H1 (cell line): Measurements from ENCODE around the gene SLC35B4. TPM values are rescaled to one million over a fixed set of nuclear protein-coding genes. Genes with fewer than 3 reads are reported as not detected.

ENCODE experiments used
- CTCF ChIA-PET: fragments of 300-600 bp; sonication (Branson Sonifier 250); formaldehyde crosslinking; loops from one replicate; lab custom pipeline; 2021; ENCODE audit not compliant: partially characterized antibody; lab: Charles Lee
- POLR2A ChIA-PET: fragments of 300-600 bp; sonication (Branson Sonifier 250); formaldehyde crosslinking; loops from one replicate; lab custom pipeline; 2021; ENCODE audit warnings: inconsistent platforms; ENCODE audit not compliant: partially characterized antibody; lab: Charles Lee
- DNase-seq, 2 experiments: peaks; one replicate each; pipeline versions ENCODE4 v3.0.0 to v3.0.0-alpha.2; 2010 to 2022; ENCODE audit warnings: low spot score in 2 of 2, low read depth in 1 of 2, mixed read lengths in 1 of 2
- FAIRE-seq: peaks from 2 replicates; lab custom pipeline; 2011; peaks lifted over from hg19 to GRCh38; lab: Jason Lieb, UNC
- H2AFZ ChIP-seq: 2 replicates; pipeline ENCODE4 v1.8.1; 2012; ENCODE audit warnings: low read length, inconsistent platforms
- H2AK5ac ChIP-seq: 2 replicates; pipeline ENCODE4 v1.6.1; 2013; ENCODE audit warnings: low read depth, low read length
- H2BK120ac ChIP-seq: replicated peaks from 2 replicates; pipeline ENCODE3; 2013; ENCODE audit warnings: low read depth, low read length, inconsistent platforms
- H2BK12ac ChIP-seq: 2 replicates; pipeline ENCODE4 v1.6.1; 2013; ENCODE audit warnings: low read depth, low read length
- H2BK15ac ChIP-seq: 2 replicates; pipeline ENCODE4 v1.6.1; 2013; ENCODE audit warnings: low read length
- H2BK20ac ChIP-seq: 2 replicates; pipeline ENCODE4 v1.6.1; 2013; ENCODE audit warnings: low read length
- H2BK5ac ChIP-seq: 2 replicates; pipeline ENCODE4 v1.6.1; 2013; ENCODE audit warnings: low read depth, low read length
- H3K14ac ChIP-seq: 2 replicates; pipeline ENCODE4 v1.6.1; 2013; ENCODE audit warnings: inconsistent platforms; ENCODE audit not compliant: insufficient read length
- H3K18ac ChIP-seq: 2 replicates; pipeline ENCODE4 v1.6.1; 2013; ENCODE audit warnings: low read length; ENCODE audit errors: extremely low read depth
- H3K23ac ChIP-seq: 2 replicates; pipeline ENCODE4 v1.6.1; 2013; ENCODE audit warnings: inconsistent platforms; ENCODE audit not compliant: insufficient read length
- H3K23me2 ChIP-seq: 2 replicates; pipeline ENCODE4 v1.6.1; 2013; ENCODE audit warnings: low read depth, low read length
- H3K27ac ChIP-seq: 2 replicates; pipeline ENCODE4 v1.6.1; 2011; ENCODE audit warnings: low read depth, low read length, inconsistent platforms
- H3K27me3 ChIP-seq, 4 experiments: replicated peaks in 1 of 4; 1 replicate in 1 of 4; 2 replicates in 3 of 4; pipeline versions ENCODE4 v1.6.1 to v1.8.1; 2011 to 2013; ENCODE audit warnings: low read length in 3 of 4, mild to moderate bottlenecking in 3 of 4, inconsistent platforms in 2 of 4, mixed read lengths in 2 of 4, moderate library complexity in 1 of 4; ENCODE audit not compliant: control insufficient read depth in 3 of 4, insufficient read depth in 3 of 4; ENCODE audit errors: extremely low read depth in 1 of 4
- H3K36me3 ChIP-seq, 4 experiments: 2 replicates each; pipeline versions ENCODE4 v1.6.1 to v1.8.1; 2011 to 2013; ENCODE audit warnings: mild to moderate bottlenecking in 4 of 4, low read length in 3 of 4, moderate library complexity in 2 of 4, control low read depth in 1 of 4, inconsistent platforms in 1 of 4; ENCODE audit not compliant: insufficient read depth in 4 of 4, control insufficient read depth in 2 of 4
- H3K4ac ChIP-seq: replicated peaks from 2 replicates; pipeline ENCODE3; 2013; ENCODE audit warnings: low read length, low read depth, mixed read lengths, inconsistent platforms; ENCODE audit not compliant: insufficient read length
- H3K4me1 ChIP-seq, 4 experiments: replicated peaks in 1 of 4; 1 replicate in 1 of 4; 2 replicates in 3 of 4; pipeline versions ENCODE4 v1.6.1 to v1.8.1; 2011 to 2013; ENCODE audit warnings: low read length in 3 of 4, inconsistent platforms in 2 of 4, mixed read lengths in 1 of 4; ENCODE audit not compliant: insufficient read depth in 4 of 4, control insufficient read depth in 3 of 4
- H3K4me2 ChIP-seq, 2 experiments: 2 replicates each; pipeline versions ENCODE4 v1.6.1 to v1.8.1; 2011 to 2013; ENCODE audit warnings: low read depth in 2 of 2, low read length in 2 of 2, control low read depth in 1 of 2, inconsistent platforms in 1 of 2, mild to moderate bottlenecking in 1 of 2; ENCODE audit not compliant: insufficient read depth in 1 of 2
- H3K4me3 ChIP-seq, 4 experiments: fragments of 200-600, 300-600 bp in 1 of 4; sonication (generic), shearing (Covaris generic), sonication (Bioruptor Twin) in 1 of 4; 2 replicates each; pipeline versions ENCODE4 v1.5.1 to v1.8.1; 2011 to 2016; ENCODE audit warnings: low read length in 4 of 4, low read depth in 3 of 4, control low read depth in 2 of 4, inconsistent platforms in 2 of 4, mild to moderate bottlenecking in 2 of 4, mixed read lengths in 1 of 4, moderate library complexity in 1 of 4; ENCODE audit not compliant: insufficient read depth in 2 of 4; ENCODE audit errors: extremely low read depth in 1 of 4
- H3K56ac ChIP-seq: replicated peaks from 2 replicates; pipeline ENCODE3; 2013; ENCODE audit warnings: low read depth, mild to moderate bottlenecking, mixed read lengths, low read length, inconsistent platforms; ENCODE audit not compliant: insufficient read length
- H3K79me1 ChIP-seq: 2 replicates; pipeline ENCODE4 v1.6.1; 2013; ENCODE audit warnings: low read depth, low read length, control low read depth
- H3K79me2 ChIP-seq, 2 experiments: 2 replicates each; pipeline versions ENCODE4 v1.6.1 to v1.8.1; 2012 to 2013; ENCODE audit warnings: low read length in 2 of 2, mild to moderate bottlenecking in 2 of 2, inconsistent platforms in 1 of 2; ENCODE audit not compliant: insufficient read depth in 2 of 2, control insufficient read depth in 1 of 2
- H3K9ac ChIP-seq, 4 experiments: replicated peaks in 1 of 4; 1 replicate in 1 of 4; 2 replicates in 3 of 4; pipeline versions ENCODE4 v1.6.1 to v1.8.1; 2011 to 2013; ENCODE audit warnings: low read depth in 3 of 4, low read length in 3 of 4, control low read depth in 2 of 4, mild to moderate bottlenecking in 2 of 4, moderate library complexity in 2 of 4, inconsistent platforms in 1 of 4; ENCODE audit errors: extremely low read depth in 1 of 4
- H3K9me3 ChIP-seq, 2 experiments: 2 replicates each; pipeline versions ENCODE4 v1.6.1 to v1.8.1; 2012 to 2013; ENCODE audit warnings: mild to moderate bottlenecking in 2 of 2, moderate library complexity in 2 of 2, control low read depth in 1 of 2, inconsistent platforms in 1 of 2, low read depth in 1 of 2, low read length in 1 of 2, mixed read lengths in 1 of 2; ENCODE audit not compliant: insufficient read depth in 2 of 2
- H4K20me1 ChIP-seq, 2 experiments: replicated peaks in 1 of 2; 2 replicates each; pipeline versions ENCODE3 to v1.8.1; 2011 to 2013; ENCODE audit warnings: inconsistent platforms in 2 of 2, low read length in 2 of 2, mild to moderate bottlenecking in 1 of 2; ENCODE audit not compliant: insufficient read depth in 2 of 2, control insufficient read depth in 1 of 2
- H4K5ac ChIP-seq: 2 replicates; pipeline ENCODE4 v1.6.1; 2013; ENCODE audit warnings: low read length, low read depth, mixed read lengths, inconsistent platforms; ENCODE audit not compliant: insufficient read length
- H4K8ac ChIP-seq: 2 replicates; pipeline ENCODE4 v1.8.0; 2013; ENCODE audit warnings: mild to moderate bottlenecking, moderate library complexity, low read length, inconsistent platforms; ENCODE audit not compliant: insufficient read depth; ENCODE audit errors: extremely low read depth
- H4K91ac ChIP-seq: replicated peaks from 2 replicates; pipeline ENCODE3; 2013; ENCODE audit warnings: low read length, mixed read lengths, inconsistent platforms; ENCODE audit not compliant: insufficient read length
- EP300 ChIP-seq, 2 experiments: IDR thresholded peaks; 1 replicate in 1 of 2; 2 replicates in 1 of 2; pipeline ENCODE4 v1.6.1; 2011 to 2012; ENCODE audit warnings: low read depth in 2 of 2, low read length in 2 of 2, mild to moderate bottlenecking in 2 of 2, borderline replicate concordance in 1 of 2, inconsistent platforms in 1 of 2, moderate library complexity in 1 of 2
- FOSL1 ChIP-seq: IDR thresholded peaks from 2 replicates; pipeline ENCODE4 v1.6.1; 2011; ENCODE audit warnings: mild to moderate bottlenecking, low read depth, low read length, moderate library complexity; ENCODE audit not compliant: insufficient read depth
- JUN ChIP-seq: IDR thresholded peaks from 2 replicates; pipeline ENCODE4 v1.6.1; 2011; ENCODE audit warnings: low read depth, mild to moderate bottlenecking, improper control_type of control experiment, low read length
- MAFK ChIP-seq: IDR thresholded peaks from 2 replicates; pipeline ENCODE4 v1.6.1; 2012; ENCODE audit warnings: low read depth, mild to moderate bottlenecking, improper control_type of control experiment, low read length
- PHF8 ChIP-seq: fragments of 200-600 bp; sonication (generic); conservative IDR thresholded peaks from 2 replicates; pipeline ENCODE4 v1.7.1; 2012; ENCODE audit warnings: low read depth, mild to moderate bottlenecking, inconsistent platforms, low read length, moderate library complexity
- RBBP5 ChIP-seq: IDR thresholded peaks from 2 replicates; pipeline ENCODE4 v1.7.1; 2012; ENCODE audit warnings: low read depth, mild to moderate bottlenecking, inconsistent platforms, low read length, moderate library complexity, borderline replicate concordance
- SIRT6 ChIP-seq: IDR thresholded peaks from one replicate; pipeline ENCODE4 v1.7.1; 2012; ENCODE audit warnings: low read length, inconsistent platforms
- SIX5 ChIP-seq: IDR thresholded peaks from 2 replicates; pipeline ENCODE4 v1.6.1; 2011; ENCODE audit warnings: mild to moderate bottlenecking, low read depth, low read length
- USF2 ChIP-seq: IDR thresholded peaks from 2 replicates; pipeline ENCODE4 v1.6.1; 2011; ENCODE audit warnings: low read length, improper control_type of control experiment
- whole genome bisulfite sequencing, 2 experiments: shearing (Covaris generic) in 1 of 2; methylation state at CpG; one replicate each; pipeline versions ENCODE4 v1.1.6 to v1.1.7; 2013 to 2015; ENCODE audit warnings: low lambda C conversion rate in 2 of 2, mixed read lengths in 2 of 2, inconsistent platforms in 1 of 2, low coverage in 1 of 2, missing lambda C conversion rate in 1 of 2; ENCODE audit not compliant: insufficient replicate concordance in 2 of 2, insufficient coverage in 1 of 2, insufficient read length in 1 of 2; ENCODE audit errors: extremely low coverage in 1 of 2, missing lambda C conversion rate in 1 of 2; 5-methylcytosine and 5-hydroxymethylcytosine counted together
- polyA plus RNA-seq, 7 experiments: library from polyadenylated mRNA; depleted of rRNA in 3 of 7; stranded (reverse) in 5 of 7; unstranded in 2 of 7; fragments of >200 nt in 5 of 7; fragments of 200-250 nt in 2 of 7; gene quantifications; 1 replicate in 5 of 7; 2 replicates in 1 of 7; 4 replicates in 1 of 7; pipeline versions ENCODE4 v1.2.1 to v1.2.3, GENCODE V29; 2011 to 2013; ENCODE audit warnings: missing spikeins in 2 of 7, mixed read lengths in 2 of 7
- total RNA-seq: library from RNA; stranded (reverse); fragmentation: NEBNext Ultra II Directional; extraction: Animal tissue kit (Norgen Biotek cat#: 25700); gene quantifications from 2 replicates; pipeline ENCODE4 v1.2.1, GENCODE V29; 2021
- TF ChIP-seq, protein P1 (sequence below): IDR thresholded peaks from 2 replicates; pipeline ENCODE4 v1.6.1; 2012; ENCODE audit warnings: inconsistent platforms

The SLC35B4 gene
- total and polyA plus RNA-seq, 2 of the 8 experiments (the other 6 are each of a cell fraction or from before 2014, with no cell fraction given), result 28.9 to 34.6 TPM

GRCh38 chr7:134262322-134262721 is 54.4 kb downstream of the SLC35B4 start:
- H3K4me2 ChIP-seq, result no peak overlapping the region
- no peak overlapping the region for H3K14ac ChIP-seq
- no peaks in the 10 kb centered on the region for H3K23me2 ChIP-seq
- no peaks in the 10 kb centered on the region for H3K27me3 ChIP-seq
- H2BK12ac ChIP-seq, result no peak overlapping the region
- no peaks in the 10 kb centered on the region for H3K4me1 ChIP-seq
- no peak overlapping the region for H2BK15ac ChIP-seq
- H3K23ac ChIP-seq, result no peak overlapping the region
- no peak overlapping the region for H3K9ac ChIP-seq
- TF ChIP-seq FOSL1, result no peak
- TF ChIP-seq SIRT6, result no peak
- TF ChIP-seq EP300 (IDR thresholded peaks at IDR 0.05; ENCODE audit: borderline replicate concordance in 1 of 2, low read depth in 2 of 2, low read length in 2 of 2), result no peak
- TF ChIP-seq SIX5, result no peak
- TF ChIP-seq PHF8, result no peak
- TF ChIP-seq RBBP5, result no peak
- TF ChIP-seq MAFK, result no peak
- TF ChIP-seq USF2, result no peak
- TF ChIP-seq, protein P1, sequence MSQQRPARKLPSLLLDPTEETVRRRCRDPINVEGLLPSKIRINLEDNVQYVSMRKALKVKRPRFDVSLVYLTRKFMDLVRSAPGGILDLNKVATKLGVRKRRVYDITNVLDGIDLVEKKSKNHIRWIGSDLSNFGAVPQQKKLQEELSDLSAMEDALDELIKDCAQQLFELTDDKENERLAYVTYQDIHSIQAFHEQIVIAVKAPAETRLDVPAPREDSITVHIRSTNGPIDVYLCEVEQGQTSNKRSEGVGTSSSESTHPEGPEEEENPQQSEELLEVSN, result no peak
- no peak for TF ChIP-seq JUN
- no peak overlapping the region for H3K18ac ChIP-seq
- H2AFZ ChIP-seq, result no peak overlapping the region
- H4K91ac ChIP-seq, result no peak overlapping the region
- no peaks in the 10 kb centered on the region for H3K9me3 ChIP-seq
- H3K56ac ChIP-seq, result no peak overlapping the region
- no peak overlapping the region for H4K8ac ChIP-seq
- no peaks in the 10 kb centered on the region for H3K36me3 ChIP-seq
- H2BK20ac ChIP-seq, result no peak overlapping the region
- ChIA-PET POLR2A (no interaction called here), CTCF (no interaction called here)
- H4K20me1 ChIP-seq, result no peaks in the 10 kb centered on the region
- H3K4ac ChIP-seq, result no peak overlapping the region
- no peak for DNase-seq
- H3K4me3 ChIP-seq, result no peak overlapping the region
- H4K5ac ChIP-seq, result no peak overlapping the region
- H2BK5ac ChIP-seq, result no peak overlapping the region
- H3K79me1 ChIP-seq, result no peaks in the 10 kb centered on the region
- no peak overlapping the region for H2AK5ac ChIP-seq
- no peak for FAIRE-seq
- 94% methylated on average over 4 of the region's 4 CpGs; no CpG with 5 or more reads in 1 of the 2 experiments for WGBS, 2 experiments
- no peaks in the 10 kb centered on the region for H3K79me2 ChIP-seq
- no peak overlapping the region for H2BK120ac ChIP-seq
- no peak overlapping the region for H3K27ac ChIP-seq
